HL-60 (cell line): ENCODE results near the gene JDP2.

ENCODE experiments used
- DNase-seq, 2 experiments: peaks; one replicate each; pipeline ENCODE4 v3.0.0-alpha.2; 2010 to 2020; ENCODE audit warnings: low read depth in 1 of 2, low spot score in 1 of 2
- H3K27ac ChIP-seq: fragments of 250-450 bp; sonication (Bioruptor Pico); replicated peaks from 2 replicates; pipeline ENCODE4 v1.5.1; 2020; ENCODE audit warnings: mild to moderate bottlenecking, moderate library complexity
- H3K27me3 ChIP-seq: fragments of 250-450 bp; sonication (Bioruptor Pico); 2 replicates; pipeline ENCODE4 v1.5.1; 2021; ENCODE audit warnings: mild to moderate bottlenecking, moderate library complexity; ENCODE audit not compliant: insufficient read depth, poor library complexity, severe bottlenecking
- H3K4me3 ChIP-seq: replicated peaks from 2 replicates; pipeline ENCODE4 v1.5.1; 2011; ENCODE audit warnings: mild to moderate bottlenecking, control low read depth, low read length; ENCODE audit not compliant: insufficient read depth
- GABPA ChIP-seq: IDR thresholded peaks from 2 replicates; pipeline ENCODE4 v1.6.1; 2012; ENCODE audit warnings: low read depth
- POLR2AphosphoS5 ChIP-seq: IDR thresholded peaks from 2 replicates; pipeline ENCODE4 v1.6.1; 2012; ENCODE audit warnings: low read depth
- REST ChIP-seq: IDR thresholded peaks from 2 replicates; pipeline ENCODE4 v1.6.1; 2012; ENCODE audit warnings: low read depth; ENCODE audit not compliant: insufficient replicate concordance
- SPI1 ChIP-seq: IDR thresholded peaks from 2 replicates; pipeline ENCODE4 v1.6.1; 2012; ENCODE audit warnings: low read depth, mild to moderate bottlenecking, borderline replicate concordance
- TF ChIP-seq, protein P1 (sequence below): IDR thresholded peaks from one replicate; pipeline ENCODE4 v1.5.1; 2011; ENCODE audit warnings: low read length, control low read depth, inconsistent platforms; ENCODE audit not compliant: insufficient read depth

JDP2 gene

GRCh38 chr14:75496755-75497154 lies 68.9 kb downstream of the JDP2 start:
- no peak for DNase-seq
- H3K27ac ChIP-seq = no peak overlapping the region
- TF ChIP-seq SPI1 (no peak), POLR2AphosphoS5 (no peak), REST (peak; percentile 83)
- TF ChIP-seq, protein P1, sequence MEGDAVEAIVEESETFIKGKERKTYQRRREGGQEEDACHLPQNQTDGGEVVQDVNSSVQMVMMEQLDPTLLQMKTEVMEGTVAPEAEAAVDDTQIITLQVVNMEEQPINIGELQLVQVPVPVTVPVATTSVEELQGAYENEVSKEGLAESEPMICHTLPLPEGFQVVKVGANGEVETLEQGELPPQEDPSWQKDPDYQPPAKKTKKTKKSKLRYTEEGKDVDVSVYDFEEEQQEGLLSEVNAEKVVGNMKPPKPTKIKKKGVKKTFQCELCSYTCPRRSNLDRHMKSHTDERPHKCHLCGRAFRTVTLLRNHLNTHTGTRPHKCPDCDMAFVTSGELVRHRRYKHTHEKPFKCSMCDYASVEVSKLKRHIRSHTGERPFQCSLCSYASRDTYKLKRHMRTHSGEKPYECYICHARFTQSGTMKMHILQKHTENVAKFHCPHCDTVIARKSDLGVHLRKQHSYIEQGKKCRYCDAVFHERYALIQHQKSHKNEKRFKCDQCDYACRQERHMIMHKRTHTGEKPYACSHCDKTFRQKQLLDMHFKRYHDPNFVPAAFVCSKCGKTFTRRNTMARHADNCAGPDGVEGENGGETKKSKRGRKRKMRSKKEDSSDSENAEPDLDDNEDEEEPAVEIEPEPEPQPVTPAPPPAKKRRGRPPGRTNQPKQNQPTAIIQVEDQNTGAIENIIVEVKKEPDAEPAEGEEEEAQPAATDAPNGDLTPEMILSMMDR = no peak
- no peak overlapping the region for H3K4me3 ChIP-seq
- no peaks in the 10 kb centered on the region for H3K27me3 ChIP-seq

- Histone ChIP-seq H3K27ac (no peak overlapping the region), H3K4me3 (no peak overlapping the region), H3K27me3 (no peaks in the 10 kb centered on the region)
- peak; percentile 40; the same call in 1 of the 2 replicates for TF ChIP-seq SPI1
- no peak for TF ChIP-seq POLR2AphosphoS5
- no peak for TF ChIP-seq REST
- peak in 1 of 2 experiments; percentile 71 for DNase-seq
Measured at GRCh38 chr14:75497191-75497590, 69.4 kb downstream of the JDP2 start.

GRCh38 chr14:75497701-75498100 lies 69.9 kb downstream of the JDP2 start:
- no peaks in the 10 kb centered on the region for H3K27me3 ChIP-seq
- DNase-seq = no peak
- TF ChIP-seq POLR2AphosphoS5 (no peak), SPI1 (no peak), GABPA (no peak), REST (no peak)
- TF ChIP-seq, protein P1 = no peak
- H3K27ac ChIP-seq = no peak overlapping the region
- no peak overlapping the region for H3K4me3 ChIP-seq
